Natural killer cell (primary cell): Measurements from ENCODE around the gene P2RX2. TPM values are rescaled to one million over a fixed set of nuclear protein-coding genes. Genes with fewer than 3 reads are reported as not detected.
A peak's percentile ranks its signal among the peaks of the same experiment; 100 is the strongest.

Experiments used
- ATAC-seq, 3 donors: fragments of 150-1000 bp in 2 of 3; fragments of 200-7000 bp in 1 of 3; cut with Tn5 transposase; 1 replicate in 1 of 3; 2 replicates in 2 of 3; pipeline ENCODE4 v1.10.0; 2021; ENCODE audit warnings: mild to moderate bottlenecking in 2 of 3, moderate library complexity in 2 of 3
- DNase-seq, 2 donors: peaks; one replicate each; pipeline versions ENCODE4 v3.0.0 to v3.0.0-alpha.2; 2013 to 2021; ENCODE audit warnings: mixed read lengths in 1 of 2
- H3K27ac ChIP-seq: one replicate; pipeline ENCODE4 v1.5.1; 2013; ENCODE audit warnings: mild to moderate bottlenecking, low read length
- H3K27me3 ChIP-seq: one replicate; pipeline ENCODE4 v1.6.1; 2013; ENCODE audit warnings: low read length; ENCODE audit not compliant: control insufficient read depth, insufficient read depth
- H3K36me3 ChIP-seq: one replicate; pipeline ENCODE4 v1.6.1; 2013; ENCODE audit warnings: low read length; ENCODE audit not compliant: control insufficient read depth, insufficient read depth
- H3K4me1 ChIP-seq: one replicate; pipeline ENCODE4 v1.6.1; 2013; ENCODE audit warnings: low read length; ENCODE audit not compliant: control insufficient read depth, insufficient read depth
- H3K4me3 ChIP-seq: one replicate; pipeline ENCODE4 v1.5.1; 2013; ENCODE audit warnings: low read length
- H3K9me3 ChIP-seq: one replicate; pipeline ENCODE4 v1.6.1; 2013; ENCODE audit warnings: low read length; ENCODE audit not compliant: control insufficient read depth, insufficient read depth
- H3K27ac Mint-ChIP-seq, 2 donors: one replicate each; pipeline ENCODE4 v1.8.0; 2022; ENCODE audit warnings: mild to moderate bottlenecking in 2 of 2, mixed read lengths in 2 of 2, moderate library complexity in 1 of 2
- H3K27me3 Mint-ChIP-seq, 2 donors: one replicate each; pipeline ENCODE4 v1.8.0; 2022; ENCODE audit warnings: low read depth in 2 of 2, mixed read lengths in 2 of 2
- H3K36me3 Mint-ChIP-seq: one replicate; pipeline ENCODE4 v1.8.0; 2022; ENCODE audit warnings: mixed read lengths
- H3K4me1 Mint-ChIP-seq, 2 donors: one replicate each; pipeline ENCODE4 v1.8.0; 2022; ENCODE audit warnings: mixed read lengths in 2 of 2
- H3K4me3 Mint-ChIP-seq: one replicate; pipeline ENCODE4 v1.8.0; 2022; ENCODE audit warnings: mild to moderate bottlenecking, moderate library complexity, mixed read lengths
- H3K9me3 Mint-ChIP-seq, 2 donors: one replicate each; pipeline ENCODE4 v1.8.0; 2022; ENCODE audit warnings: mixed read lengths in 2 of 2
- CTCF ChIP-seq: fragments of 200-600 bp; IDR thresholded peaks from one replicate; pipeline ENCODE4 v1.8.0; 2022; ENCODE audit warnings: antibody characterized with exemption
- WGBS: methylation state at CpG from one replicate; pipeline ENCODE4 v1.1.7; 2013; ENCODE audit warnings: missing lambda C conversion rate; ENCODE audit not compliant: insufficient coverage; 5-methylcytosine and 5-hydroxymethylcytosine counted together
- intact Hi-C: fragments of 100-400 bp; cut with micrococcal nuclease; formaldehyde crosslinking; loops from one replicate; pipeline ENCODE4 v1.14.2; 2022
- total RNA-seq, 4 donors: library from RNA; stranded (reverse); fragments of 120-200 nt in 1 of 4; gene quantifications; one replicate each; pipeline versions ENCODE4 v1.2.3 to v1.2.4, GENCODE V29; 2013 to 2022

The P2RX2 gene
- total RNA-seq, 3 donors from 2014 or later (not counting 1 experiment from before 2014, with no cell fraction given): not detected

GRCh38 chr12:132662901-132663755 is 44.6 kb downstream of the P2RX2 start:
- peaks cover 8 to 21% of the 10 kb centered on the region in 2 donors for H3K4me1 Mint-ChIP-seq
- H3K27ac Mint-ChIP-seq: peak overlapping the region in 1 of 2 donors; percentile 63
- no peak overlapping the region for H3K4me3 Mint-ChIP-seq
- 61% methylated on average over 29 of the region's 29 CpGs for WGBS
- no peak overlapping the region for H3K27ac ChIP-seq
- peaks cover 31% of the 10 kb centered on the region for H3K36me3 Mint-ChIP-seq
- H3K4me1 ChIP-seq: peaks cover 5% of the 10 kb centered on the region
- no peaks in the 10 kb centered on the region for H3K27me3 ChIP-seq
- ATAC-seq: no peak
- TF ChIP-seq CTCF: no peak
- no peak overlapping the region for H3K4me3 ChIP-seq
- H3K9me3 Mint-ChIP-seq: no peaks in the 10 kb centered on the region
- no peaks in the 10 kb centered on the region for H3K9me3 ChIP-seq
- H3K27me3 Mint-ChIP-seq: no peaks in the 10 kb centered on the region
- no peak for DNase-seq
- H3K36me3 ChIP-seq: peaks cover 45% of the 10 kb centered on the region
- intact Hi-C loops: no loop called here

- TF ChIP-seq CTCF: no peak
- peaks cover 31% of the 10 kb centered on the region for H3K36me3 Mint-ChIP-seq
- H3K27me3 Mint-ChIP-seq: no peaks in the 10 kb centered on the region
- H3K36me3 ChIP-seq: peaks cover 46% of the 10 kb centered on the region
- H3K27ac Mint-ChIP-seq: peak overlapping the region in 1 of 2 donors; percentile 48
- no peak overlapping the region for H3K4me3 Mint-ChIP-seq
- no peak overlapping the region for H3K4me3 ChIP-seq
- intact Hi-C loops: no loop called here
- peaks cover 8 to 21% of the 10 kb centered on the region in 2 donors for H3K4me1 Mint-ChIP-seq
- DNase-seq: no peak
- no peaks in the 10 kb centered on the region for H3K9me3 ChIP-seq
- no peaks in the 10 kb centered on the region for H3K9me3 Mint-ChIP-seq
- H3K27me3 ChIP-seq: no peaks in the 10 kb centered on the region
- ATAC-seq: no peak
- WGBS: 84% methylated on average over 21 of the region's 21 CpGs
- no peak overlapping the region for H3K27ac ChIP-seq
- H3K4me1 ChIP-seq: peaks cover 5% of the 10 kb centered on the region
Observed at GRCh38 chr12:132664206-132665148, 45.9 kb downstream of the P2RX2 start.

GRCh38 chr12:132665149-132665491 is 46.5 kb downstream of the P2RX2 start:
- Mint-ChIP-seq H3K4me1 (peaks cover 8 to 21% of the 10 kb centered on the region in 2 donors), H3K36me3 (peaks cover 31% of the 10 kb centered on the region), H3K4me3 (no peak overlapping the region), H3K27ac (peak overlapping the region in 1 of 2 donors; percentile 48), H3K9me3 (no peaks in the 10 kb centered on the region), H3K27me3 (no peaks in the 10 kb centered on the region)
- Histone ChIP-seq H3K27ac (no peak overlapping the region), H3K4me3 (no peak overlapping the region), H3K36me3 (peaks cover 46% of the 10 kb centered on the region), H3K27me3 (no peaks in the 10 kb centered on the region), H3K9me3 (no peaks in the 10 kb centered on the region), H3K4me1 (peaks cover 5% of the 10 kb centered on the region)
- intact Hi-C loops: no loop called here
- DNase-seq: no peak
- 95% methylated on average over 13 of the region's 13 CpGs for WGBS
- TF ChIP-seq CTCF: no peak
- no peak for ATAC-seq
